Femur (tissue), 1 donor: ENCODE measurements around the gene DCLK2.
"Not testable (repeated sequence)": the region's sequence is repeated elsewhere in the genome, so short reads cannot be mapped to it uniquely, and the experiment has no call there.

Experiments used
- DNase-seq: peaks from one replicate; pipeline ENCODE4 v3.0.0-alpha.2; 2017

The DCLK2 gene

DNA sequence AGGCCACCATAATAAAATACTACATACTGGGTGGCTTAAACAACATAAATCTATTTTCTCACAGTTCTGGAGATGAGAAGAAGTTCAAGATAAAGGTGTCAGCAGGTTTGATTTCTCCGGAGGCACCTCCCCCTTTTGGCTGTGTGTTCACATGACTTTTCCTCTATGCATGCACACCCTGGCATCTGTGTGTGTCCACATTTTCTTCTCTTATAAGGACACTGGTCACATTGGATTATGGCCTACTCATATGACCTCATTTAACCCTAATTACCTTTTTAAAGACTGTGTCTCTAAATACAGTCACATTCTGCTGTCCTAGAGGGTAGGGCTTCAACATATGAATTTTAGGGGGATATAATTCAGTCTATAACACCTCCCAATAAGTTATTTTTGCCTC, 79.8 kb downstream of the DCLK2 start:
- DNase-seq, result no peak

DNA sequence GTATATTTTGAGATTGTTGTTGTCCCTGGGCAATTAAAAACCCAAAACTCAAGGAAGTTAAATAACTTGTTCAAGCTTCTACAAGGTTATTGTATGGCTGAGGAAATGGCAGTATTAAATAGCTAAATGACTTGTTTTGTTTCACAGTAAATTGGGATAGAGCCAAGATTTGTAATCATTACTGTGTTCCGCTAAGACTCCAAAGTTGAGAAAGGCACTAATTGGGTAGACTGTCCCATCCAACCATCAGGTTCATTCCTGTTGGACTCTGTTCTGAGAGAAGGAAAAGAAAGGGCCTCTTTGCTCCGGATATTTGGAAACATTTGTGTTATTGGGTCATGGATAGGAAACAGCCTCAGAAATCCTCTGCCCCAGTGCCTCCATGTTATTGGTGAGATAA, 82.2 kb downstream of the DCLK2 start:
- DNase-seq, result no peak

DNA sequence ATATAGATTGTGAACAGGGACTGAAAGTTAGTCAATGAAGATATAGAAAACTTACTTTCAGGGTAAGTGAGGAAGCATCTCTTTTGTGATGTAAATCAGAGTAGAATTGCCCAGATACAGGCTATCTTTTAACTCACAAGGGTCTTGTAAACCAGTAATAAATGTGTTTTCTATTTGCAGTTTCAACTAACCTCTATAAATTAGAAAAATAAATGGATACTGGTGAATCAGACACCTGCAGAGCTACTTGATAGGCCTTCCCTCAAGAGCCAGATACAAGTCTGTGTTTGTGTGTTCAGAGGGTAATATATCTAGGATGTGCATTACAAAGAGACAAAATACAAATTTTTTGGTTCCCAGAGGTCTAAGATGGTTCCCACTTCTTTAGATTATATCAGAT, 82.9 kb downstream of the DCLK2 start:
- no peak for DNase-seq

DNA sequence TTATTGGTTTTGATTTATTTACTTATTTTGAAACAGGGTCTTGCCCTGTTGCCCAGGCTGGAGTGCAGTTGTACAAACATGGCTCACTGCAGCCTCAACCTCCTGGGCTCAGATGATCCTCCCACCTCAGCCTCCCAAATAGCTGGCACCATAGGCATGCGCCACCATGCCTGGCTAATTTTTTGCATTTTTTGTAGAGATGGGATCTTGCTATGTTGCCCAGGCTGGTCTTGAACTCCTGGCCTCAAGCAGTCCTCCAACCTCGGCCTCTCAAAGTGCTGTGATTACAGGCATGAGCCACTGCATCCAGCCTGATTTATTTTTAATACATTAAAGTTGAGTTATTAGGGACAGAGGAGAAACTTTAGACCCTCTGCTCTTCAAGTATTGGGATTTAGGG, 83.8 kb downstream of the DCLK2 start:
- DNase-seq, result not testable (repeated sequence)

DNA sequence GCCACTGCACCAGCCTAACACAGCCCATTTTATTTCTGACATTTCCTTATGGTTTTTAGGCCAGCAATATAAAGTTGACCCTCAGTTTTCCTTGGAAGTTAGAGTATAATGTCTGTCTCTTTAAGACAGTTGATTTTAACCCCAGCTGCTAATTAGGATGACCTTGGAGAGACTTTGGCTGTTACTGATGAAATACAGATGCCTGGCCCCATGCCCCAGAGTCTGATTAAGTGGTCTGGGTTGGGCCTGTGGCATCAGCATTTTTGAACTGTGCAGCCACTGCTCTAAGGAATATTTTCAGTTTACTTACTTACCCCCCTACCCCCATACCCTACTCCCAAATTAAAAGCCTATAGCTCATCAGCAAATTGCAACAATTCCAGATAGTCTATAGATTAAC, 85.8 kb downstream of the DCLK2 start:
- DNase-seq, result no peak

DNA sequence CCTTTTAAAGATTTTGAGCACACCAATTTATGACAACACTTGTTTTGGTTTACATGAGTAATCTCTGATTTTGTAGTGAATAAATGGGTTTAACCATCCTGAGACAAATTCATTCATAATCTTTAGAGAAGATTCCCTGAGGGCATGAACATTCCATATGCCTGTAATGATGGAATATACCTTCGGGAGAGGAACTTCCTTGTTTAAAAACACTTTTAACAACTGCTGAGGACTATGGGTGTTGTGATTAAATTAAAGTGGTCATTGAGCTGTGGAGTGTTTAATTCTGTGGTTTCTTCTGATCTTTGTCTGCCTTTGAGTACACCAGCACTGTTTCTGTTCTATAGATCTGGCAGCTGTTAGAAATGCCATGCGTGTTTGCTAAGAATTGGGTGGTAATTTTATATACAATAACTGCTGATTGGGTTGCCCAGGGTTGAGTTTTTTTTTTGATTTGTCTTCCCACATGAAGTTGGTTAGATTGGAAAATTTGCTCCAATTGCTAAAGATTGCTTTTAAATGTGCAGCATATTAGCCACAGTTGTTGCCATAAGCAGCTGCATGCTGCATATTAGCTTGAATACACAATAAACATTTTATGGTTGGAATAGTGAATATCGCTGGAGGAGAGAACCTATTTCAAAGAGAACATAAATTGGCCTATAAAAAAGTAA, 86.8 kb downstream of the DCLK2 start:
- no peak for DNase-seq

DNA sequence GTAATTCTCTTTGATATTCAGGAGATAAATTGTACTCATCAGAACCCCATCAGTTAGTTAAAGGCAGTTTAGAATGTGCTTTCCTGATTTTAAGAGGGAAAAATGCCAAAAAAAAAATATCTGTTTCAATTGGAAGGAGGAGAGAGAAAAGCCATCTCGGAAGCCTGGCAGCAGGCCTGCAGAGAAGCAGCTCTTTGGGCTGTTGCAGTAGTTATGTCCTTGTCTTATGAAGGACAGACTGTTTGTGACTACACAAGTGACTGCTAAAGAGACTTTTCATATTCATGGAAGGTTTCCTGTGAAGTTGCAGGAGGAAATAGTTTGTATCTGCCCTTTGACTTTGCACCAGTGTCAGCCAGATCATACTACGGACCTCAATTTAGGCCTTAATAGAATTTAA, 88.8 kb downstream of the DCLK2 start:
- DNase-seq, result no peak

DNA sequence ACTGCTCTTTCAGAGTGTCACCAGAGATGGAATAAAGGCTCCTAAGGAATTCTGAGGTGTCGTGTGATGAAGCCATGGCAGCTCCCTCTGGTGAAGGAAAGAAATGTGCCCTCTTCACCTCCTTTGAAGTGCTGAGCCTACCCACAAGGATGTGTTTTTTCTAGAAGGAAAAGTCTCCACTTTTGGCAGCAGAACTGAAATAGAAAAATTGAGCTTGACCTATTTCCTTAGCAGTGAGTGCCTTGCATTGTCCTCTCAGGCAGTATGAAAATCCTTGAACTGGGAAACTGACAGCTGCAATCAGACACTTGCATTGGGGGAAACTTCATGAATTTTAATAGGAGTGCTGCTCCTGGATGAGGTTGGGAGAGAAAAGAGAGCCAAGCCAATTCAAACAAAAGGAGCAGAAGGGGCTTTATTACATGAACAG, 95.2 kb downstream of the DCLK2 start:
- no peak for DNase-seq

DNA sequence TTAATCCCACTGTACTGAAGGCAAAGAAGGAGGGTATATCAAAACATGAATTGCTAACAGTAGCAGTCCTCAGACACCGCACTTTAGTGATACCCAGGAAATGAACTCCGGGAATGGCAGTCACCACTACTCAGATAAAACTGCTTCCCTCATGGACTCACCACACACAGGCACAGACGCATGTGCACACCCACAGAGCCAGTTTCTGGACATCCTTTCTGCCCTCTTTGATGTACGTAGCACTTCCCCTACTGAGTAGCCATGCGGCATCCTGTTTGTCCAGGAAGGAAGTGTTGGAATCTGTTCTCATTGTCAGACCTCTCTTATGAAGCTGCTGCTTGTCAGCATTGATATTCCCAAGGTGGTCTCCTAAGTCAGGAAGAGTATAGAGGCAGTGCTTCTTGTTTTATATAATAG, 95.7 kb downstream of the DCLK2 start:
- peak; percentile 50 for DNase-seq

DNA sequence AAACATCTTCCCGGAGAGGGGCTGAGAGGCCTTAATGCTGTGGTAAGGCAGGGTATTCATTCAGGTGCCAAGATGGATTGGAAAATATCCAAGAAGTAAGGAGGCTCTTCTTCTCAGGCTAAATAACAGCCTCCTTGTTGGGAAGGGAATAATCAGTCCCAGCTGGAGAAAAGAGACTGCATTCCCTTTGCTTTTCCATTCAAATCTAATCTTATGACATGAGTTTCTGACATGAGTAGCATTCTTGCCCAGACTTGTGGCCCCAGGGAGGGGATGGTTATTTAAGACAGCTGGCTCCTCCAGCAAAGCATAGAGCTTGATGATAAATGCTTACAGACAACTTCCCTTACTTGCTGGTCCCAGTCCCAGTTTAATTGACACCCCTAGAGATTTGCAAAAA, 98.3 kb downstream of the DCLK2 start:
- DNase-seq, result peak; percentile 51

DNA sequence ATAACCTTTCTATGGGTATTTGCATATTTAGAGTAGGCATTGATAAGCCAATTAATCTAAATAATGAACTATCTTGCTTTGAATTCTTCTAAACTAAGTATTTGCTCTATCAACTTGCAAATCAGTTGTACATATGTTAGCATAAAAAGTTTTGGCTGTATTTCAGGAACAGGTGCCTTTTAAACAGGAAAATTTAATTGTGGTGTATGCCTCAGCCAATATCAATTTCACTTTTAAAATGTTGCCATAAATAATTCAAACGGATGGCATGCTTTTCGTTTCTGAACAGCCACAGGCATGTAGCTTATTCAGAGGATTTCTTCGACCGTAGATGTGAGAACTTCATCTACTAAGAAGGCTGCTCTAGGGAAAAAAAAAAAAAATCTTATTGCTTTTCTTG, 99.9 kb downstream of the DCLK2 start:
- DNase-seq, result no peak

DNA sequence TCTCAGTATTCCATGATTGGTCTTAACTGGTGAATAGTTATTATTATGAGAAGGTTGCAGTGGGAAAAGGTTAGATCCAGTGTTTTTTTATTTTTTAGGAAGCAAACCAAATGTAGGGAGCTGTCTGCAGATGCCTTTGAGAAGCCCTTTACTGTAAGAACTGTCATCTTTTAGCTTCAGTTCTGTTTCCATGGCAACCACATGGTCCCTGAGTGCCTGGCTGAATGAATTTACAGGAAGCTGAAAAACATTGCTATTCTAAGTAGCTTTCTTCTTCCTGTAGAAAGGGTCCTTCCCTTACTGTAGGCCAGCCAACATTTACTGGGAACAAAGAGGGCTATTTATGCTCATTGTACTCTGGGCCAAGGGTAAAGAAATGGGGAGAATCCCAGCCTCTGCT, 103.3 kb downstream of the DCLK2 start:
- peak; percentile 57 for DNase-seq

DNA sequence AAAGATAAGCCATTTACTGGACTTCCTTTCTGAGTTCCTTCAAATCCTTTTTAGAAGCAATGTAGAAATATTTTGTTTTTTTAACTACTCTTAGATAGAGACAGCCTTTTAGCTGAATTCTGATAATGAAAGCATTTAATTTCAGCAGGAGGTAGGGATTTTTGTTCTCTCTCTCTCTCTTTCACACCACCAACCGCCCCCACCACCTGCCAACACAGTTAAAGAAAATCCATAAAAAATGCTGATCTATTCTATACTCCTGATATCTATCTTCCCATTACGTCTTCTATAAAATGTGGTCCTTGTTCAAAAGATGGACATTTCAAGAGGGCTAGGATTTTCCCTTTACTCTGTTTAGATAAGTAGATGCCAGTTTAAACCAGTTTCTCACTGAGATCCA, 104.5 kb downstream of the DCLK2 start:
- DNase-seq, result no peak

DNA sequence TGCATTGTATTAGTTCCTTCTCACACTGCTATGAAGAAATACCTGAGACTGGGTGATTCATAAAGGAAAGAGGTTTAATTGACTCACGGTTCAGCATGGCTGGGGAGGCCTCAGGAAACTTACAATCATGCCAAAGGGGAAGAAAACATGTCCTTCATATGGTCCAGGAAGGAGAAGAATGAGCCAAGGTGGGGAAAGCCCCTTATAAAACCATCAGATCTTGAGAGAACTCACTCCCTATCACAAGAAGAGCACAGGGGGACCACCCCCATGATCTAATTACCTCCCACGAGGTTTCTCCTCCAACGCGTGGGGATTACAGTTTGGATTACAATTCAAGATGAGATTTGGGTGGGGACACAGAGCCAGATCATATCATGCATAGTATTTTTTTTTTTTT, 106.8 kb downstream of the DCLK2 start:
- DNase-seq, result not testable (repeated sequence)

DNA sequence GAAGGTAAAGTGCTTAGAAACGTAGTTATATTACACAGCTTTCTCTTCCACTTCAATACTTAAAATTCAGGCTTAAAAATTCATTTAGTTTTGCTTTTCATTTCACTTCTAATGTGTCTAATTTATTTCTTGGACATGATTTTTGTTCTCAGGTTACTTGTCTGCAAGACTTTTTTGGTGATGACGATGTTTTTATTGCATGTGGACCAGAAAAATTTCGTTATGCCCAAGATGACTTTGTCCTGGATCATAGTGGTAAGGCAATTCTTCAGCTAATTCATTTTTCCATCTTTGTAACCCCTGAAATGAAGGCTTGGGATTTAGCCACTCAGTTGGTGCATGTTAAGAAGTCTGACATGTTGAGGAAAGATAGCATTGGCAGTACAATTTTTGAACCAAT, 114.7 kb downstream of the DCLK2 start:
- DNase-seq, result no peak

DNA sequence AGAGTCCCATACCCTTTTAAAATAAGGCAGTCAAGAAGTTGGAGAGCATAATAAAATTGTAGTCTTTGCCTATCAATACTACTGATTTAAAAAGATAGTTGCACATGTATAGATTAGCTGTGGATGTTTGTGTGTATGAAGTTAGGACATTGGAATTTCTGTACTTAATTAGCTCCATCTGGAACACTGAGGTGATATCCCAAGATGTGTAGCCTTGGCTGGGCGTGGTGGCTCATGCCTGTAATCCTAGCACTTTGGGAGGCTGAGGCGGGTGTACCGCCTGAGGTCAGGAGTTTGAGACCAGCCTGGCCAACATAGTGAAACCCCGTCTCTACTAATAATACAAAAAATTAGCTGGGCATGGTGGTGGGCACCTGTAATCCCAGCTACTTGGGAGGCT, 119.0 kb downstream of the DCLK2 start:
- not testable (repeated sequence) for DNase-seq

DNA sequence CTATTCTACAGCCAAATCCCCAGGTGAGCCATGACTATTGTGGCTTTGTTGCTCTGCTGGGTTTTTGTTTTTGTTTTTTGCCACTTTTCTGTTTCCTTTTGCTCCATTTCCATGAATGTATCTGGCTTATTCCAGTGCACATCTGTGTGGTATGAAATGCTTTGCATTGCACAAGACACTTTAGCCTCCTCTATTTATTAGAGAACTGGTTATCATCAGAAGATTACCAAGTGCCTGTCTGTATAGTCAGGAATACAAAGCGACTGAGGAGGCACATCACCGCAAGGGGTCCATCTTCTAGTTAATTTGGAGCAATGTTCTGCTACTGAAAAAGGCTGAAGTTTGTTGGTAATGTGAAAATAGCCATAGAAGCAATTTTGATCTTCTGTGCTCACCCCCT, 120.8 kb downstream of the DCLK2 start:
- DNase-seq, result no peak

DNA sequence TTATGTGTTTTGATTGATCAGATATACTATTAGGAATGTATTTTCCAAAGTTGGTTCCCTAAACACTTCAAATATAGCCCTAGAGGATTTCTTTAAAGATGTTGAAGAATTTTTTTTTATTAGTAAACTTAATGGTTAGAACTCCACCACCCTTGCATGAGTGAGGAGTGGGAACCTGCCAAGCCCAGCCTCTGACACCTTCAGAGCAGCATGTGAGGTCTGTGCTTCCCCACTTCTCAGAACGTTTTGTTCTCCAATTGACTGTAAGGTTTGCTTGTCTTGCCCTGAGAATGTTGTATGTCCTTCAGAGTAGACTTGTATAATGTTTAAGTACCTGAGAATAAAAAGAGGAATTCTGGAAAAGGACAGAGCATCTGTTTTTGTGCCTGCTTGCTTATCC, 126.8 kb downstream of the DCLK2 start:
- no peak for DNase-seq

DNA sequence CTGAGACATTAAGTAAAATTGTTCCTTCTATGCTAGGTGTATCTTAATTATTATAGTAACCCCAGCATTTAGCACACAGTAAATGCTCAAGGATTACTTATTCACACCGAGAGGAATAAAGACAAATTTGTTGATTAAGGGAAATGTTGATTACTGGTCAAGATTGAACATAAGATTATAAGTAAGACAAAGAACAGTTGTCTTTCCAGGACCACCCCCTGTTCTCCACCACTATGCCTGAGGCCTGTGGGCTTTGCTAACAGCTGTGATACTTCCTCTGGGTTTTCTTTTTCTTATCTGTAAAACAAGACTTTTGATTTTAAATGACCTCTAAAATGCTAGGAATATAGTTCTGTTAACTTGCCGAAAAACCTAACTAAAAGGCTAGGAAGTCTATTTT, 128.0 kb downstream of the DCLK2 start:
- DNase-seq, result no peak

DNA sequence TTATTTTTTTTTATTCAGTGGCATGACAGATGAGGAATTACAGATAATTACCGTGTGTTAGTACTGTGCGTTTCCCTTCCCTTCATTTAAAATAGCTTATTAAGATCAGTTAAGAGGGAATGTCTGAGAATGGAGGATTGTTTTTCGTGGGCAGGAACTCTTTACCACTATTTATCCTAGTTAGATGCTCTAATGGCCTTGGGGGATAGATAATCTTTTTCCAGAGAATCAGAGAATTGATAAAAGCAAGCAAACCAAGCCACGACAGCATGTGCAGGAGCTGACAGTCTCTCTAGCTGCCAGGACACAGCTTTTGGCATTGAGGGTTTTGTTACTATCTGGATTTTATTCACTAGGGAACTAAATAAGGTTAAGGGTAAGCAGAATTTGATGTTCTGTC, 128.7 kb downstream of the DCLK2 start:
- DNase-seq, result no peak

DNA sequence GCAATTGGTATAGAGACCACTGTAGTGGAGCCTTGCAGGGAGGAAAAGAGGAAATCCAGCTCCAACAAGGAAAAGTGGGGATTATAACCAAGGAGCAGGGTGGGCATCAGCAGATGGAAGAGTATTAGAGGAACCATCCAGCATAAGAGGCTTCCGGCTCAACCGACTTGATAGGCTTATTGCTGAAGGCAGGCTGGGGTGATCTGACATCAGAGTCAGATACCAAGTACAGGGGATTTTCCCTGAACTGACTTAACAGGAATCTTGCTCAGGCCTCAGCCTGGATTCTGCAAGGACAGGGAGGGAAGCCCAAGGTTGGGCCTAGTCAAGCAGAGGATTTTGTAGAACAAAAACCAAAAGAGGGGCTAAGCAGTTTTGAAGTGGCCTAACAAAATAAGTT, 129.6 kb downstream of the DCLK2 start:
- DNase-seq, result no peak

DNA sequence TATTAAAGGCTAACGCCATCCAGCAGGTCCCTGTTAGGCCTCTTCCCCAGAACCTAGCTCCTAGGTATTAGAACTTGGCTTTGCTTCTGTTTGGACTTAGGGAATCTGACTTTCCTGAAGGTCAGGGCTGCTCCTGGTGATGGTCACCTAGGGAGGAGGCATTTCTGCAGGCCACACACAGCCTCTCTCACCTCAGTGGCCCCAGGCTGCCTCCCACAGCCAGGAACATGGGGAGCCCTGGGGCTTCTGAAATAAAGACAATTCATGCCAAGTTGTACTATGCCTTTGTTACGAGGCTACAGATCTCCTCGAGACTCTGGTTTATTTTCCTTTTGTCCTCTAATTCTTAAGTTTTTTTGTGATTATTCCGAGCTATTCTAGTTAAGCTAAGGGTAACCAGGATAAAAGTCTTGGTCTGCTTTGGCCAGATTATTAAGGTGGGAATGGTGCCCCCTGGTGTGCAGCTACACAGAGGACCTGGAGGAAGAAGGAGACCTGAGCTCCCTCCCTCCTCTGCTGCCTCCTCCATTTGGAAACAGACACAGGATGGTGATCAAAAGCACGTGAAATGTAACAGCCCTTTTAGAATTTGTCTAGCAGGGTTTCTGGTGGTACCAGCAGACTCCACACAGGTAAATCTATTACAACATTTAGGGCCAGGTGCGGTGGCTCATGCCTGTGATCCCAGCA, 131.0 kb downstream of the DCLK2 start:
- DNase-seq, result peak; percentile 63

DNA sequence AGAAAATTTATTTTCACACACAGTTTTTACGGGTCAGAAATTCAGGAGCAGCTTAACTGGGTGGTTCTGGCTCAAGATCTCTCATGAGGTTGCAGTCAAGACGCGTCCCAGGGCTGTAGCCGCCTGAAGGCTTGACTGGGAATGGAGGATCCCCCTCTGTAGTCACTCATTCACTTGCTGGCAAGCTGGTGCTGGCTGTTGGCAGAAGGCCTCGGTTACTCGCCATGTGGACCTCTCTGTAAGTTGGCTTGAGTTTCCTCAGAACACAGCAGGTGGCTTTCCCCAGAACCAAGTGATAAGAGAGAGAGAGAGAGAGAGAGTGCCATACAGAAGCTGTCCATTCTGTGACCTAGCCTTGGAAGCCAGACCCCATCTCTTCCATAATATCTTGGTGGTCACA, 132.8 kb downstream of the DCLK2 start:
- no peak for DNase-seq

DNA sequence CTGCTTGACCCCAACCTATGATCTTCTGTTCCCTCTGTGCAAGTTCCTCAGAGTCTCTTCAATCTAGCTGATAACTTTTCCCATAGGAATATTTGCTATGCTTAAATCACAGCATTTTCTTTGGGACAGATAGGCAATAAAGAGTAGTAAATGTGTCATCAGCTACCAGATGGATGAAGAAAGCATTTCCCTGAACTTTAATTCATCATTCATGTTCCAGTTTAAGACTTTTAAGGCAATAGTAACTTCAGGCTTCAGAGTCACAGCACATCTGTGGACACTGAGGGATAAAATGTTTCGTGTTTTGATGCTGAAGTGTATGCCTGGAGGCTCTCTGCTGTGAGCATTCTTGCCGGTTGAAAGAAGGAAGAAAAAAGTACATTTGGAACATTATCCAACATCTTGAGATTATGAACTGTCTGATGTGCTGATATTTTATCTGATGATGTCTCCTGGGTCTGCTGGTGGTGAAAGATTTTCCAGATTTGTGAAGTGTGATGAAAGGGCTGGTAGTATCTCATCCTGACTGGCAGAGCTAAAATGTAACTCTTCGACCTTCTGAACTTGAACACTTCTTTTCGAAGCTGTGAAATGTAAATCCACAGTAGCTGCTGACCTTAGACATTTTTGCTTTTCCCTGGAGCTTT, 133.7 kb downstream of the DCLK2 start:
- DNase-seq, result no peak
